Colonic mucosa (tissue), 4 donors: ENCODE measurements around the gene STRAP. TPM values are rescaled to one million over a fixed set of nuclear protein-coding genes. Genes with fewer than 3 reads are reported as not detected.

Source experiments
- DNase-seq: peaks from one replicate; pipeline ENCODE4 v3.0.0-alpha.2; 2020
- H3K27ac ChIP-seq: fragments of 200-600 bp; one replicate; pipeline ENCODE4 v1.8.0; 2021
- H3K27me3 ChIP-seq: fragments of 200-600 bp; one replicate; pipeline ENCODE4 v1.8.0; 2021
- H3K36me3 ChIP-seq: fragments of 200-600 bp; one replicate; pipeline ENCODE4 v1.8.0; 2021
- H3K4me1 ChIP-seq: fragments of 200-600 bp; one replicate; pipeline ENCODE4 v1.8.0; 2021; ENCODE audit warnings: mild to moderate bottlenecking
- H3K4me3 ChIP-seq: fragments of 200-600 bp; one replicate; pipeline ENCODE4 v1.8.0; 2021
- H3K9ac ChIP-seq, 2 donors: one replicate each; pipeline ENCODE4 v1.7.0; 2013; ENCODE audit warnings: control low read depth in 2 of 2, low read depth in 2 of 2, low read length in 2 of 2
- H3K9me3 ChIP-seq: fragments of 200-600 bp; one replicate; pipeline ENCODE4 v1.8.0; 2021
- intact Hi-C: fragments of 100-400 bp; cut with DNase I; formaldehyde crosslinking; loops from one replicate; pipeline ENCODE4 v1.14.1; 2022
- total RNA-seq, 2 donors: library from RNA; stranded (reverse); fragmentation: NEBNext Ultra II Directional in 1 of 2; extraction: Animal tissue kit (Norgen Biotek cat#: 25700) in 1 of 2; gene quantifications; one replicate each; pipeline ENCODE4 v1.2.1, GENCODE V29; 2021
- TF ChIP-seq, protein P1 (sequence below): fragments of 200-600 bp; IDR thresholded peaks from one replicate; pipeline ENCODE4 v1.8.0; 2022; ENCODE audit warnings: antibody characterized with exemption, mild to moderate bottlenecking
- donor health status: healthy.
- donor health status: DM: no; HTN: no; CAD: no.
- donor health status: DM: no; HTN: no; CAD: no.

STRAP gene, protein sequence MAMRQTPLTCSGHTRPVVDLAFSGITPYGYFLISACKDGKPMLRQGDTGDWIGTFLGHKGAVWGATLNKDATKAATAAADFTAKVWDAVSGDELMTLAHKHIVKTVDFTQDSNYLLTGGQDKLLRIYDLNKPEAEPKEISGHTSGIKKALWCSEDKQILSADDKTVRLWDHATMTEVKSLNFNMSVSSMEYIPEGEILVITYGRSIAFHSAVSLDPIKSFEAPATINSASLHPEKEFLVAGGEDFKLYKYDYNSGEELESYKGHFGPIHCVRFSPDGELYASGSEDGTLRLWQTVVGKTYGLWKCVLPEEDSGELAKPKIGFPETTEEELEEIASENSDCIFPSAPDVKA
- total RNA-seq = 100 to 1,000 TPM in 1 of 2 donors, 10 to 100 TPM in 1; 85.3 to 108 TPM

DNA sequence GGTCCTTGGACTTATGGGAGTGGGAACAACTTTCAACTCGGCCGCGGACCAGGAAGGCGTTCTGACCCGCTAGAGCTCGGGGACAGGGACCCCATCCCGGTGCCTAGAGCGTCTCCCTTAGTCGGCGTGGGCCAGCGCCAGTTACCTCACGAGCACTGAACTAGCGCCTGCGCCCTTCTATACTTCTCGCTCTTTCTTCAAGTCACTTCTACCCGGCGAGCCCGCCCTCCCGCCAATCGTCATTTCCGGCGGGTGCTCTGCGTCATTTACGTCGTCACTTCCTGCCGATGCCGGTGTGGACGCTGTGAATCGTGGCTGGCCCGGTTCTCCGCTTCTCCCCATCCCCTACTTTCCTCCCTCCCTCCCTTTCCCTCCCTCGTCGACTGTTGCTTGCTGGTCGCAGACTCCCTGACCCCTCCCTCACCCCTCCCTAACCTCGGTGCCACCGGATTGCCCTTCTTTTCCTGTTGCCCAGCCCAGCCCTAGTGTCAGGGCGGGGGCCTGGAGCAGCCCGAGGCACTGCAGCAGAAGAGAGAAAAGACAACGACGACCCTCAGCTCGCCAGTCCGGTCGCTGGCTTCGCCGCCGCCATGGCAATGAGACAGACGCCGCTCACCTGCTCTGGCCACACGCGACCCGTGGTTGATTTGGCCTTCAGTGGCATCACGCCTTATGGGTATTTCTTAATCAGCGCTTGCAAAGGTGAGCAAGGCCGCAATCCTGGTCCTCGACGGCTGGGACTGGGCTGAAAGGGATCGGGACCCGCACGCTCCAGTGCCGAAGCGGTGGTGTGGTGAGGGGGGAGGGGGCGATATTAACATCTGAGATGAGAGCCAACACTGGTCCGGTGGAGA is at the start of gene STRAP:
Gene STRAP (plus strand): TSS at position 270 of the 854 bp plus-strand sequence. CDS start 321 bp downstream, at position 591.
- H3K27ac ChIP-seq = peak within 1 kb of the TSS; percentile 94
- no peaks in the 10 kb centered on the region for H3K27me3 ChIP-seq
- peak within 1 kb of the TSS; percentile 55 for H3K4me3 ChIP-seq
- peak within 1 kb of the TSS; percentile 97 to 98 for H3K9ac ChIP-seq
- H3K9me3 ChIP-seq = no peaks in the 10 kb centered on the region
- TF ChIP-seq, protein P1, sequence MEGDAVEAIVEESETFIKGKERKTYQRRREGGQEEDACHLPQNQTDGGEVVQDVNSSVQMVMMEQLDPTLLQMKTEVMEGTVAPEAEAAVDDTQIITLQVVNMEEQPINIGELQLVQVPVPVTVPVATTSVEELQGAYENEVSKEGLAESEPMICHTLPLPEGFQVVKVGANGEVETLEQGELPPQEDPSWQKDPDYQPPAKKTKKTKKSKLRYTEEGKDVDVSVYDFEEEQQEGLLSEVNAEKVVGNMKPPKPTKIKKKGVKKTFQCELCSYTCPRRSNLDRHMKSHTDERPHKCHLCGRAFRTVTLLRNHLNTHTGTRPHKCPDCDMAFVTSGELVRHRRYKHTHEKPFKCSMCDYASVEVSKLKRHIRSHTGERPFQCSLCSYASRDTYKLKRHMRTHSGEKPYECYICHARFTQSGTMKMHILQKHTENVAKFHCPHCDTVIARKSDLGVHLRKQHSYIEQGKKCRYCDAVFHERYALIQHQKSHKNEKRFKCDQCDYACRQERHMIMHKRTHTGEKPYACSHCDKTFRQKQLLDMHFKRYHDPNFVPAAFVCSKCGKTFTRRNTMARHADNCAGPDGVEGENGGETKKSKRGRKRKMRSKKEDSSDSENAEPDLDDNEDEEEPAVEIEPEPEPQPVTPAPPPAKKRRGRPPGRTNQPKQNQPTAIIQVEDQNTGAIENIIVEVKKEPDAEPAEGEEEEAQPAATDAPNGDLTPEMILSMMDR = no peak
- peaks cover 7% of the 10 kb centered on the region for H3K4me1 ChIP-seq
- peak; percentile 98 for DNase-seq
- intact Hi-C loops = no loop called here
- H3K36me3 ChIP-seq = no peaks in the 10 kb centered on the region

DNA sequence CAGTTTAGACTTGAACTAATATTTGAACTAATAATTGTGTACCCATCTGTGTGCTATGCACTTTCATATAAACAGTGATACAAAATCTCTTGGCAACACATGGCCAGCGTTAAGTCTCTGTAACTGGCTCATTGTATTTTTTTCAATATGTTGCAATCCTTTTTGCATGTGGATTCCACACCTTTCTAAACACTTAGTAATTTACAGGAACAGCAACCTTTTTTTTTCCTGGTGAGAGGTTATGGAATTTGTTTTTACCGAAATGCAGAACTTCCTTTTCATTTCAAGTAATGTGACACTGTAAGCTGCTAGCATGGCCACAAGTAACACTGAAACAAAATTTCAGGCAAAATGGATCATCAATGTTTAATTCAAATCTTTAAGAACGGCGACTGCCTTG is 47.6 kb upstream of the STRAP start:
- intact Hi-C loops = no loop called here

DNA sequence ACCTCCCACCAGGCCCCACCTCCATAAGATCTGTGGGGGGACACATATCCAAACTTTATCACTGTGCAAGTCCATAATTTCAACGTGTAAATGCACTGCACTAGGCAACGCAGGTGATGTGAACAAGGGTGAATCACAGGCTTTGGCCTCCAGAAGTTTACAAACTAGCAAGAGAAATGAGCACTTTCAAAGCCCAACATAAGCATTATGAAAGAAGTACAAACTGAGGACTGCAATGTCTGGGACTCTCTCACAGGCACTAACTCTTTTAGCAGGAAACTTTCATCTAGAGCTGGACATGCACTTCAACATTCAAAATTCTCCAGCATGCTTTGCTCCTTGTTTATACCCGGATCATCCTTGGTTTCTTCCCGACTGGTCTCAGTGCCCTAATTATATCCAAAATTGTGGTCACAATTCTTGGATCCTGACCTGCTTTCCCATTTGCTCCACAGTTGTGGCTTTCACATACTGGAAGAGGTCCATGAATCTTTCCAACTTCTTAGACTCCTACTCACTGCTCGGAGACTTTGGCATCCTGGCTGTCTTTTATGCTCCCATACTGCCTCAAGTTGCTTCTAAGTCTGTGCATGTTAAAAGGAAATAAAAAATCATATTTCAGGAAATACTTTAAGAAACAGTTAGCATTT is 44.9 kb upstream of the STRAP start:
- Histone ChIP-seq H3K27ac (no peak overlapping the region), H3K4me3 (no peak overlapping the region)

More for the DNA sequence above, 47.6 kb upstream of the STRAP start:
- TF ChIP-seq, protein P1 = no peak
- no peaks in the 10 kb centered on the region for H3K9me3 ChIP-seq
- H3K9ac ChIP-seq = no peak overlapping the region
- H3K27ac ChIP-seq = no peak overlapping the region
- H3K4me1 ChIP-seq = no peaks in the 10 kb centered on the region
- DNase-seq = no peak
- H3K36me3 ChIP-seq = no peaks in the 10 kb centered on the region
- H3K4me3 ChIP-seq = no peak overlapping the region
- H3K27me3 ChIP-seq = no peaks in the 10 kb centered on the region

DNA sequence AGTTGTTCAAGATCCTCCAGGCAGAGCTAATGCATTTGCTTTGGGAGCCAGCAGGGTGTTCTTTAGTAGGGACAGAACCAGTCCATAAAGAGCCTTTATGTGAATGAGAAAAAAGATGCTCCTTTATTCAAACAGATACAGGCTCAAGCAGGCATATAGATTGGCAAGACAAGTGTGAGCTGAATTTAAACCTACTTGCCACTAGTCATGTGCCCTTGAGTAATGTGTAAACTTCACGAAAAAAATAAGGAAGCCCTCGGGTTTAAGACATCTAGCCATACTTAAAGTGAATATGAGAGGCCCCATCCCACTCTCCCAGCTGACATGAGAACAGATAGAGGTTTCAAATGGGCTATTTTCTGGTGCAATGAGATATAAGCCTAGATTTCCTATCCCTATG is 43.1 kb upstream of the STRAP start:
- H3K4me3 ChIP-seq = no peak overlapping the region
- no peak for DNase-seq
- no peaks in the 10 kb centered on the region for H3K9me3 ChIP-seq
- intact Hi-C loops = no loop called here
- TF ChIP-seq, protein P1 = no peak
- H3K9ac ChIP-seq = no peak overlapping the region
- H3K4me1 ChIP-seq = no peaks in the 10 kb centered on the region
- no peaks in the 10 kb centered on the region for H3K27me3 ChIP-seq
- no peak overlapping the region for H3K27ac ChIP-seq
- H3K36me3 ChIP-seq = no peaks in the 10 kb centered on the region

More for the DNA sequence above, 44.9 kb upstream of the STRAP start:
- no peaks in the 10 kb centered on the region for H3K9me3 ChIP-seq
- DNase-seq = no peak
- TF ChIP-seq, protein P1 = no peak
- intact Hi-C loops = no loop called here
- no peaks in the 10 kb centered on the region for H3K36me3 ChIP-seq
- H3K4me1 ChIP-seq = no peaks in the 10 kb centered on the region
- no peaks in the 10 kb centered on the region for H3K27me3 ChIP-seq
- H3K9ac ChIP-seq = no peak overlapping the region

DNA sequence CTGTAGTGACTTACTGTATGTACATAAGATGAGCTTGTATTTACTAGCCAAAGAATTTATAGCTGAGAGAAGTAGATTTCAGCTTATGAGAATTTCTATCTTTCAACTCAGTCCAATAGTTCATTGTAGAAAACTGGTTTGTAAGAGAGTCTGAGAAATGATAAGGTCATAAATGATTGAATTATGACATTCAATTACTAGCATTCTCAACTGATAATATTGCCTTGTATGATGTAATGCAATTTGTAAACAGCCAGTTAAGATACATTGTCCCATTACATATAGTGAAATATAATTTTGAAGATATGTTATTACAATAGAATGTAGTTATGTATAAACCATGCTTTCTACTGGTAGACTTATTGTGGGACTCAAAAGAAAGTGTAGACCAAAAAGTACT is 42.5 kb upstream of the STRAP start:
- H3K9ac ChIP-seq = no peak overlapping the region
- no peak overlapping the region for H3K4me3 ChIP-seq
- H3K4me1 ChIP-seq = no peaks in the 10 kb centered on the region
- DNase-seq = no peak
- TF ChIP-seq, protein P1 = no peak
- H3K36me3 ChIP-seq = no peaks in the 10 kb centered on the region
- no peaks in the 10 kb centered on the region for H3K9me3 ChIP-seq
- intact Hi-C loops = no loop called here
- no peak overlapping the region for H3K27ac ChIP-seq
- no peaks in the 10 kb centered on the region for H3K27me3 ChIP-seq
